Activated CD4-positive, alpha-beta T cell treated with anti-CD3 and anti-CD28 coated beads, Interleukin-2, amount 10 ng/mL, durations not matched to agents 24 days and 14 days (primary cell): ENCODE measurements around the gene PECR. TPM values are rescaled to one million over a fixed set of nuclear protein-coding genes. Genes with fewer than 3 reads are reported as not detected.

Experiments used
- DNase-seq: peaks from one replicate; pipeline ENCODE4 v3.0.0; 2022
- H3K27ac Mint-ChIP-seq: one replicate; pipeline ENCODE4 v1.8.0; 2022; ENCODE audit warnings: mild to moderate bottlenecking, mixed read lengths
- H3K27me3 Mint-ChIP-seq: one replicate; pipeline ENCODE4 v1.8.0; 2022; ENCODE audit warnings: mixed read lengths
- H3K36me3 Mint-ChIP-seq: one replicate; pipeline ENCODE4 v1.8.0; 2022; ENCODE audit warnings: low read depth, mild to moderate bottlenecking, mixed read lengths
- H3K4me1 Mint-ChIP-seq: one replicate; pipeline ENCODE4 v1.8.0; 2021; ENCODE audit warnings: mixed read lengths
- H3K4me3 Mint-ChIP-seq: one replicate; pipeline ENCODE4 v1.8.0; 2022; ENCODE audit warnings: mild to moderate bottlenecking, moderate library complexity, mixed read lengths
- H3K9me3 Mint-ChIP-seq: one replicate; pipeline ENCODE4 v1.8.0; 2021; ENCODE audit warnings: mixed read lengths
- intact Hi-C: fragments of 100-400 bp; cut with micrococcal nuclease; formaldehyde crosslinking; loops from one replicate; pipeline ENCODE4 v1.15.1; 2023
- total RNA-seq: library from RNA; stranded (reverse); gene quantifications from 2 replicates; pipeline ENCODE4 v1.2.3, GENCODE V29; 2022

Gene PECR
- 13.1 and 15.3 TPM in 2 replicates for total RNA-seq

DNA sequence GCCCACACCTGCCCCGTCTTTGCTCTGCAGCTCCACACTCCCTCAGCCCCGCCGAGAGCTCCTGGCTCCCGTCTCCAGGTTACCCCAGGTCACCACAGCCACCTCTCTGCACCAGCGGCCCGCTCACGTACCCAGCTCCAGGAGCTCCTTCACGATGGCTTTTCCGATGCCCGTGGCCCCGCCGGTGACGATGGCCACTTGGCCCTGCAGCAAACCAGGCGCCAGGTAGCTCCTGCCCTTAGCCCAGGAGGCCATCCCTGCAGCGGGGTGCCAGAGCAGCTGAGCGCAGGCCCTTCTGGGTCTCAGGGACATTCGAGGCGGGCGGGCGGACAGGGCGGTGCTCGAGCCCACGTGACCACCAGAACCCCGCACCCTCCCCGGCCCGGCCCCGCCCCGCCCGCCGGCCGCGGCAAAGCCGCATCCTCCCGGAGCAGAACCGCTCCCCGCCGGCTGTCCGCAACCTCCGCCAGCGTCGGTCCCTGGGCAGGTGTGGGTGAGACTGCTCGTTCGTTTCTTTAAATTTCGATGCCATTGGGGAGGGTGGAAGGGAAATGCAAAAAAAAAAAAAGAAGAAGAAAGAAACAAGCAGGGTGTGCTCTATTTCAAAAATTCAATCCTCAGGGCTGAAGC is at the start of gene PECR, which contains the start of gene TMEM169:
PECR (minus strand) TSS at position 323 of the 630 bp plus-strand sequence; CDS start at position 255, 68 bp downstream.
TMEM169 (plus strand) TSS at position 433 of the 630 bp plus-strand sequence. CDS start 14,045 bp downstream, outside the sequence.
- DNase-seq: peak; percentile 93
- intact Hi-C loops: loop anchor here (1.0 to 10.0 kb wide), 7 partner anchors 12 to 767 kb away; partner anchors contain the start of genes ATIC and XRCC5
- peak within 1 kb of the TSS; percentile 78 for H3K27ac Mint-ChIP-seq
- H3K9me3 Mint-ChIP-seq: peaks cover 1% of the 10 kb centered on the region
- no peaks in the 10 kb centered on the region for H3K27me3 Mint-ChIP-seq
- H3K4me1 Mint-ChIP-seq: peaks cover 52% of the 10 kb centered on the region
- H3K4me3 Mint-ChIP-seq: peak within 1 kb of the TSS; percentile 90
- peaks cover 9% of the 10 kb centered on the region for H3K36me3 Mint-ChIP-seq

DNA sequence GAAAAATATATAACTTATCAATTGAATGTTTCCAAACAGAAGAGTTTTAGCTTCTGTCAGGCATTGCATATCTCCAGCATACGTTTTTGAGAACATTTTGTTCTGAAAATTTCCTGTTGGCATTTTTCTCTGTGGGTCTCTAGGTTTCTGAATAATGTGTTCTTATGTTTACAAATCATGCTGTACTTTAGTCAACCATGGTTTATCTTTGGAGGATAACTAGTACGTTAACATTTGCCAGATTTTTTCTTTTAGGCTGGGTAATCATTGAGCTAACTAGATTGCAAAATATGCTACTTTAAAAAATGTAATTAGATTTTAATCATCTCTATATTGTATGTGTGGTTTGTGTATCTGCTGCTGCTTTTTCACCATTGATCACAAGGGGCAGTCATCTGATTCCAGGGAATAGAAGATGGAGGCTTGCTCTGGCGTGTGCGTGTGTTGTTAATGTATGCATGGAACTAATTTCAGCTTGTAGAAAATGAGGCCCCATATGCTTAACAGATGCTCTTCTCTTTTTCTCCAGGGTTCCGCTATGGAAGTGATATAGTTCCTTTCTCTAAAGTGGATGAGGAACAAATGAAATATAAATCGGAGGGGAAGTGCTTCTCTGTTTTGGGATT is 48.9 kb upstream of the PECR start:
- intact Hi-C loops: no loop called here
- H3K4me3 Mint-ChIP-seq: no peak overlapping the region
- H3K27ac Mint-ChIP-seq: peak overlapping the region; percentile 70
- no peaks in the 10 kb centered on the region for H3K9me3 Mint-ChIP-seq
- no peaks in the 10 kb centered on the region for H3K27me3 Mint-ChIP-seq
- peaks cover 79% of the 10 kb centered on the region for H3K36me3 Mint-ChIP-seq
- H3K4me1 Mint-ChIP-seq: peaks cover 58% of the 10 kb centered on the region
- no peak for DNase-seq

GRCh38 chr2:216126943-216127342 is 45.3 kb upstream of the PECR start:
- intact Hi-C loops: no loop called here
- Mint-ChIP-seq H3K27me3 (no peaks in the 10 kb centered on the region), H3K36me3 (peaks cover 74% of the 10 kb centered on the region), H3K4me3 (no peak overlapping the region), H3K4me1 (peaks cover 50% of the 10 kb centered on the region), H3K27ac (peak overlapping the region; percentile 42), H3K9me3 (peaks cover under 1% of the 10 kb centered on the region)
- DNase-seq: no peak

GRCh38 chr2:216121255-216121654 is 39.6 kb upstream of the PECR start:
- no peak for DNase-seq
- Mint-ChIP-seq H3K9me3 (peaks cover 6% of the 10 kb centered on the region), H3K27ac (peak overlapping the region; percentile 96), H3K36me3 (peaks cover 84% of the 10 kb centered on the region), H3K4me1 (peaks cover 64% of the 10 kb centered on the region), H3K27me3 (no peaks in the 10 kb centered on the region), H3K4me3 (peak overlapping the region; percentile 15)
- intact Hi-C loops: loop anchor here (2.0 kb wide), 1 partner anchor 16 kb away; no protein-coding TSS in a partner anchor

GRCh38 chr2:216119986-216120385 is 38.4 kb upstream of the PECR start:
- intact Hi-C loops: loop anchor here (1.0 to 2.0 kb wide), 3 partner anchors 11 to 86 kb away; no protein-coding TSS in a partner anchor
- no peaks in the 10 kb centered on the region for H3K27me3 Mint-ChIP-seq
- peaks cover 80% of the 10 kb centered on the region for H3K36me3 Mint-ChIP-seq
- H3K9me3 Mint-ChIP-seq: peaks cover 6% of the 10 kb centered on the region
- peak overlapping the region; percentile 96 for H3K27ac Mint-ChIP-seq
- DNase-seq: peak; percentile 75
- peaks cover 69% of the 10 kb centered on the region for H3K4me1 Mint-ChIP-seq
- H3K4me3 Mint-ChIP-seq: peak overlapping the region; percentile 68

DNA sequence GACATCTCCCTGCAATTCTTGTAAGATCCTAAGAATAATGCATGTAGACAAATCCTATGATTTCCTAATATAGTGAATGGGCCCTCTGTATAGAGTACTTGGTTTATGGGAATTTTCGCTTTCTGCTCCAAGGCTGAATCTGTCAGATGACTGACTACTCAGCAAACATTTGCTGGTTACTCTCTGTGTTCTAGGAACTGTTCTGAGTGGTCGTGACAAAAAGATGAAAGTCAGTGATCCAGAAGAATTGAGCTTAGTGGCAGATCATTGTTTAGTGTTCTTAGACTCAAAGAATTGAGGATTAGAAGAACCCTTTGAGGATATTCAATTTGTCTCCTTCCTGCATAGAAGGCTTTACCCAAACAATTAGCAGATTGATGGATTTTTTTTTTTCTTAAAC is 37.5 kb upstream of the PECR start:
- Mint-ChIP-seq H3K4me3 (peak overlapping the region; percentile 66), H3K27me3 (peaks cover 2% of the 10 kb centered on the region), H3K27ac (peak overlapping the region; percentile 96), H3K9me3 (peaks cover 6% of the 10 kb centered on the region), H3K4me1 (peaks cover 70% of the 10 kb centered on the region), H3K36me3 (peaks cover 81% of the 10 kb centered on the region)
- intact Hi-C loops: no loop called here
- no peak for DNase-seq

DNA sequence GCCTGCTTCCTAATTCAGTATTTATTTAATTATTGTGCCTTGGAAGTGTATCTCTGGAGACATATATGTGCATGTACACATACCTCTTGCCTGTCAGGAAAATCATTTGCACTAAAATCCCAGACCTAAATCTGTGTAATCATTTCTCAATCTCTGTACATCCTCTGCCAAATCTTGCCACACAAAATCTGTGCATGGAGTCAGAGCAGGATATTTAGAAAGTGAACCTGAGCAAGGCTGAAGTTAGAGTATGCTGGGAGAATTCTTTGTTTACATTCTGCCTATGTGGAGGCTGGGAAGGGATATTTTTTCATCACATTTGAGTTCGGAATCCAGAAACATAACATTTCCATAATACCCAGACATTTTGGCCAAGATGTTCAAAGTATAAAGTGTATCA is 36.9 kb upstream of the PECR start:
- intact Hi-C loops: no loop called here
- peak overlapping the region; percentile 47 for H3K4me3 Mint-ChIP-seq
- peaks cover 73% of the 10 kb centered on the region for H3K4me1 Mint-ChIP-seq
- peaks cover 83% of the 10 kb centered on the region for H3K36me3 Mint-ChIP-seq
- peaks cover 6% of the 10 kb centered on the region for H3K9me3 Mint-ChIP-seq
- DNase-seq: no peak
- peak overlapping the region; percentile 96 for H3K27ac Mint-ChIP-seq
- peaks cover 2% of the 10 kb centered on the region for H3K27me3 Mint-ChIP-seq

- Mint-ChIP-seq H3K27ac (peak overlapping the region; percentile 74), H3K4me1 (peaks cover 78% of the 10 kb centered on the region), H3K36me3 (peaks cover 86% of the 10 kb centered on the region), H3K4me3 (peak overlapping the region; percentile 23), H3K9me3 (peaks cover 6% of the 10 kb centered on the region), H3K27me3 (peaks cover 2% of the 10 kb centered on the region)
- DNase-seq: no peak
- intact Hi-C loops: no loop called here
Observed at GRCh38 chr2:216117561-216118340, 36.1 kb upstream of the PECR start.

DNA sequence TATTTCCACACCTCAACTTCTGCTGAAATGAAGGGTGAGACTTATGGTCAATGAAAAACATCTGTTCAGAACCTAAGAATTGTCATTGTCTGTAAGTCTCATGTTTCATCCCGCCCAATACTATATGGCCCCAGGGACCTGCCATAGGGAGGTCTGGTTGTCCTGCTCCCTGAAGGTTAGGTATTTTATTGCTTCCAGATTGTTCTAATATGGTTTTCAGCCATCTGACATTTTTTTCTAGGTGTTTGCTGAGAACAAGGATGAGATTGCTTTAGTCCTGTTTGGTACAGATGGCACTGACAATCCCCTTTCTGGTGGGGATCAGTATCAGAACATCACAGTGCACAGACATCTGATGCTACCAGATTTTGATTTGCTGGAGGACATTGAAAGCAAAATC is 34.8 kb upstream of the PECR start:
- intact Hi-C loops: no loop called here
- Mint-ChIP-seq H3K9me3 (no peaks in the 10 kb centered on the region), H3K27me3 (peaks cover 2% of the 10 kb centered on the region), H3K4me1 (peaks cover 81% of the 10 kb centered on the region), H3K36me3 (peaks cover 85% of the 10 kb centered on the region), H3K4me3 (peak overlapping the region; percentile 61), H3K27ac (no peak overlapping the region)
- DNase-seq: no peak

GRCh38 chr2:216114714-216115531 is 33.3 kb upstream of the PECR start:
- Mint-ChIP-seq H3K4me1 (peaks cover 79% of the 10 kb centered on the region), H3K9me3 (no peaks in the 10 kb centered on the region), H3K4me3 (peak overlapping the region; percentile 91), H3K36me3 (peaks cover 83% of the 10 kb centered on the region), H3K27me3 (peaks cover 2% of the 10 kb centered on the region), H3K27ac (peak overlapping the region; percentile 92)
- intact Hi-C loops: loop anchor here (1.0 kb wide), 1 partner anchor 34 kb away; the partner anchor contains the start of genes PECR and TMEM169
- DNase-seq: peak; percentile 99

GRCh38 chr2:216114382-216114713 is 32.7 kb upstream of the PECR start:
- no peak for DNase-seq
- H3K27me3 Mint-ChIP-seq: peaks cover 2% of the 10 kb centered on the region
- no peaks in the 10 kb centered on the region for H3K9me3 Mint-ChIP-seq

GRCh38 chr2:216113572-216113971 is 32.0 kb upstream of the PECR start:
- H3K27me3 Mint-ChIP-seq: peaks cover 6% of the 10 kb centered on the region
- H3K36me3 Mint-ChIP-seq: peaks cover 76% of the 10 kb centered on the region
- peak; percentile 69 for DNase-seq
- peak overlapping the region; percentile 81 for H3K27ac Mint-ChIP-seq
- H3K9me3 Mint-ChIP-seq: no peaks in the 10 kb centered on the region
- intact Hi-C loops: no loop called here
- H3K4me1 Mint-ChIP-seq: peaks cover 73% of the 10 kb centered on the region
- peak overlapping the region; percentile 46 for H3K4me3 Mint-ChIP-seq

More at GRCh38 chr2:216114382-216114713, 32.7 kb upstream of the PECR start:
- Mint-ChIP-seq H3K36me3 (peaks cover 80% of the 10 kb centered on the region), H3K27ac (peak overlapping the region; percentile 92), H3K4me3 (peak overlapping the region; percentile 91), H3K4me1 (peaks cover 75% of the 10 kb centered on the region)
- intact Hi-C loops: loop anchor here (1.0 kb wide), 1 partner anchor 33 kb away; the partner anchor contains the start of genes PECR and TMEM169

- DNase-seq: no peak
- peak overlapping the region; percentile 46 for H3K4me3 Mint-ChIP-seq
- intact Hi-C loops: no loop called here
- H3K4me1 Mint-ChIP-seq: peaks cover 72% of the 10 kb centered on the region
- H3K27me3 Mint-ChIP-seq: peaks cover 6% of the 10 kb centered on the region
- peak overlapping the region; percentile 81 for H3K27ac Mint-ChIP-seq
- H3K36me3 Mint-ChIP-seq: peaks cover 72% of the 10 kb centered on the region
- no peaks in the 10 kb centered on the region for H3K9me3 Mint-ChIP-seq
Observed at GRCh38 chr2:216112926-216113325, 31.3 kb upstream of the PECR start.
